Measurements from ENCODE around the gene PLCL2. TPM values are rescaled to one million over a fixed set of nuclear protein-coding genes. Genes with fewer than 3 reads are reported as not detected.

The PLCL2 gene
- total and polyA plus RNA-seq, 2 donors (not counting 1 experiment from before 2014, with no cell fraction given): 21.7 to 55.2 TPM

GRCh38 chr3:17040322-17040989 is 155.7 kb downstream of the PLCL2 start:
- Mint-ChIP-seq H3K4me3 (no peak overlapping the region), H3K27me3 (no peaks in the 10 kb centered on the region), H3K4me1 (peaks cover 13% of the 10 kb centered on the region), H3K27ac (no peak overlapping the region), H3K9me3 (ENCODE audit: insufficient read depth) (no peaks in the 10 kb centered on the region)
- no peaks in the 10 kb centered on the region for H3K27me3 ChIP-seq (replicated peaks in 1 of 4; ENCODE audit: control extremely low read depth in 1 of 4, control insufficient read depth in 3 of 4, insufficient read depth in 4 of 4, low read length in 3 of 4)
- H3K79me2 ChIP-seq (ENCODE audit: control insufficient read depth, insufficient read depth, low read length): peaks cover 23% of the 10 kb centered on the region
- no peaks in the 10 kb centered on the region for H3K9me3 ChIP-seq (ENCODE audit: control extremely low read depth in 1 of 3, control insufficient read depth in 2 of 3, insufficient read depth in 1 of 3, low read length in 2 of 3)
- peaks cover 12% of the 10 kb centered on the region for H4K20me1 ChIP-seq (ENCODE audit: control insufficient read depth, insufficient read depth, low read length, poor library complexity, severe bottlenecking)
- no peaks in the 10 kb centered on the region for H3K4me1 ChIP-seq (ENCODE audit: control insufficient read depth in 2 of 2, insufficient read depth in 2 of 2, low read length in 2 of 2)
- intact Hi-C loops (cut with micrococcal nuclease): no loop called here
- no peak for DNase-seq
- H3K4me3 ChIP-seq (ENCODE audit: control extremely low read depth in 1 of 5, extremely low read depth in 1 of 5, insufficient read depth in 1 of 5, low read depth in 2 of 5, low read length in 4 of 5): no peak overlapping the region
- H3K27ac ChIP-seq (ENCODE audit: low read length in 2 of 2): no peak overlapping the region
- H3K9ac ChIP-seq (ENCODE audit: low read length): no peak overlapping the region
- H3K4me2 ChIP-seq (replicated peaks; ENCODE audit: low read depth, low read length, poor library complexity, severe bottlenecking): no peak overlapping the region
- TF ChIP-seq, protein P1, sequence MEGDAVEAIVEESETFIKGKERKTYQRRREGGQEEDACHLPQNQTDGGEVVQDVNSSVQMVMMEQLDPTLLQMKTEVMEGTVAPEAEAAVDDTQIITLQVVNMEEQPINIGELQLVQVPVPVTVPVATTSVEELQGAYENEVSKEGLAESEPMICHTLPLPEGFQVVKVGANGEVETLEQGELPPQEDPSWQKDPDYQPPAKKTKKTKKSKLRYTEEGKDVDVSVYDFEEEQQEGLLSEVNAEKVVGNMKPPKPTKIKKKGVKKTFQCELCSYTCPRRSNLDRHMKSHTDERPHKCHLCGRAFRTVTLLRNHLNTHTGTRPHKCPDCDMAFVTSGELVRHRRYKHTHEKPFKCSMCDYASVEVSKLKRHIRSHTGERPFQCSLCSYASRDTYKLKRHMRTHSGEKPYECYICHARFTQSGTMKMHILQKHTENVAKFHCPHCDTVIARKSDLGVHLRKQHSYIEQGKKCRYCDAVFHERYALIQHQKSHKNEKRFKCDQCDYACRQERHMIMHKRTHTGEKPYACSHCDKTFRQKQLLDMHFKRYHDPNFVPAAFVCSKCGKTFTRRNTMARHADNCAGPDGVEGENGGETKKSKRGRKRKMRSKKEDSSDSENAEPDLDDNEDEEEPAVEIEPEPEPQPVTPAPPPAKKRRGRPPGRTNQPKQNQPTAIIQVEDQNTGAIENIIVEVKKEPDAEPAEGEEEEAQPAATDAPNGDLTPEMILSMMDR (IDR thresholded peaks at IDR 0.05): no peak
- no peak for TF ChIP-seq EZH2 (IDR thresholded peaks at IDR 0.05; ENCODE audit: borderline replicate concordance, insufficient read depth, low read depth, low read length, poor library complexity, severe bottlenecking)
- ChIA-PET POLR2A (no interaction called here), CTCF (interaction anchor here (0.9 to 1.5 kb wide), 3 partner anchors 10 to 212 kb away, joined by 3 to 4 read pairs (median 4); no protein-coding TSS in a partner anchor)
- peaks cover 9 to 25% of the 10 kb centered on the region in 2 experiments for H3K36me3 ChIP-seq (replicated peaks in 1 of 2; ENCODE audit: control extremely low read depth in 1 of 2, control insufficient read depth in 1 of 2, extremely low read depth in 1 of 2, insufficient read depth in 2 of 2, low read length in 1 of 2)
- H2AFZ ChIP-seq (ENCODE audit: insufficient read depth, low read depth, low read length, poor library complexity, severe bottlenecking): no peak overlapping the region
- 100% methylated on average over 1 of the region's 5 CpGs for WGBS (ENCODE audit: insufficient coverage)
- no peak for ATAC-seq (ENCODE audit: low read depth)

GRCh38 chr3:17040990-17041377 is 156.2 kb downstream of the PLCL2 start:
- Histone ChIP-seq H2AFZ (ENCODE audit: insufficient read depth, low read depth, low read length, poor library complexity, severe bottlenecking) (no peak overlapping the region), H3K4me1 (ENCODE audit: control insufficient read depth in 2 of 2, insufficient read depth in 2 of 2, low read length in 2 of 2) (no peaks in the 10 kb centered on the region), H3K9me3 (ENCODE audit: control extremely low read depth in 1 of 3, control insufficient read depth in 2 of 3, insufficient read depth in 1 of 3, low read length in 2 of 3) (no peaks in the 10 kb centered on the region), H3K36me3 (replicated peaks in 1 of 2; ENCODE audit: control extremely low read depth in 1 of 2, control insufficient read depth in 1 of 2, extremely low read depth in 1 of 2, insufficient read depth in 2 of 2, low read length in 1 of 2) (peaks cover 9 to 30% of the 10 kb centered on the region in 2 experiments), H3K79me2 (ENCODE audit: control insufficient read depth, insufficient read depth, low read length) (peaks cover 17% of the 10 kb centered on the region), H3K27me3 (replicated peaks in 1 of 4; ENCODE audit: control extremely low read depth in 1 of 4, control insufficient read depth in 3 of 4, insufficient read depth in 4 of 4, low read length in 3 of 4) (no peaks in the 10 kb centered on the region), H3K27ac (ENCODE audit: low read length in 2 of 2) (no peak overlapping the region), H3K4me3 (ENCODE audit: control extremely low read depth in 1 of 5, extremely low read depth in 1 of 5, insufficient read depth in 1 of 5, low read depth in 2 of 5, low read length in 4 of 5) (no peak overlapping the region), H3K9ac (ENCODE audit: low read length) (no peak overlapping the region), H3K4me2 (replicated peaks; ENCODE audit: low read depth, low read length, poor library complexity, severe bottlenecking) (no peak overlapping the region), H4K20me1 (ENCODE audit: control insufficient read depth, insufficient read depth, low read length, poor library complexity, severe bottlenecking) (peaks cover 12% of the 10 kb centered on the region)
- ChIA-PET CTCF (interaction anchor here (0.9 to 1.2 kb wide), 2 partner anchors 11 to 212 kb away, joined by 3 to 4 read pairs; no protein-coding TSS in a partner anchor), POLR2A (no interaction called here)
- Mint-ChIP-seq H3K4me3 (no peak overlapping the region), H3K27ac (no peak overlapping the region), H3K4me1 (peaks cover 16% of the 10 kb centered on the region), H3K9me3 (ENCODE audit: insufficient read depth) (no peaks in the 10 kb centered on the region), H3K27me3 (no peaks in the 10 kb centered on the region)
- no peak for DNase-seq
- no peak for ATAC-seq (ENCODE audit: low read depth)
- no peak for TF ChIP-seq EZH2 (IDR thresholded peaks at IDR 0.05; ENCODE audit: borderline replicate concordance, insufficient read depth, low read depth, low read length, poor library complexity, severe bottlenecking)
- TF ChIP-seq, protein P1 (IDR thresholded peaks at IDR 0.05): no peak
- intact Hi-C loops (cut with micrococcal nuclease): no loop called here
- WGBS (ENCODE audit: insufficient coverage): 100% methylated on average over 1 of the region's 5 CpGs

All from B cell (primary cell).